GM23248 (cell line): ENCODE results near the gene ADAMTS6.

ENCODE experiments used
- EZH2 ChIP-seq: fragments of 200-600 bp; sonication (generic); IDR thresholded peaks from 2 replicates; pipeline ENCODE4 v1.6.1; 2018; ENCODE audit warnings: antibody characterized with exemption, mild to moderate bottlenecking; ENCODE audit not compliant: insufficient read depth, poor library complexity, severe bottlenecking
- EZH2phosphoT487 ChIP-seq: fragments of 200-600 bp; sonication (generic); IDR thresholded peaks from 2 replicates; pipeline ENCODE4 v1.6.1; 2018; ENCODE audit warnings: antibody characterized with exemption, moderate library complexity, mild to moderate bottlenecking, low read depth; ENCODE audit not compliant: insufficient read depth

DNA sequence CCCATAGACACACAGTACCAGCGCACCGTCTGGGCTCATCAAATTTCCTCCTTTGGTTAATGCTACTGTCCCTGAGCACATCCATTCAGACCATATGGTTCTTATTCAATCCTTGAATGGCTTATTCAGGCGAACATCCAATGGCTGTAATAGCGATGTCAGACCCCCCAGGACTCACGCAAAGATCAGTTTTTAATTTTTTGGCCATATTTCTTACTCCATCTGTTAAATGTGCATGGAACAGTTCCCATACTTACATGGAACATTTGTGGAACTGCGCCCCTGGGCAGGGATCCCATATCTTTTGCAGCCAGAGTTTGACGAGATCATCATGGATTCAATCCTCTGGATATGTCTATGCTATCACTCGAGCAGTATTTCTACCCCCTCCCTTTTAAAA, 213.2 kb downstream of the ADAMTS6 start:
- TF ChIP-seq EZH2 (no peak), EZH2phosphoT487 (no peak)
